Vagina (tissue), 2 donors: ENCODE measurements around the gene KCNK3. TPM values are rescaled to one million over a fixed set of nuclear protein-coding genes. Genes with fewer than 3 reads are reported as not detected.

Experiments used
- DNase-seq, 2 donors: peaks; one replicate each; pipeline ENCODE4 v3.0.0-alpha.2; 2017; ENCODE audit errors: extremely low spot score in 2 of 2
- H3K27ac ChIP-seq: fragments of 200-600 bp; sonication (generic); one replicate; pipeline ENCODE4 v1.5.1; 2019
- H3K27me3 ChIP-seq: fragments of 200-600 bp; sonication (generic); one replicate; pipeline ENCODE4 v1.5.1; 2019
- H3K36me3 ChIP-seq, 2 donors: fragments of 200-600 bp; sonication (generic); one replicate each; pipeline ENCODE4 v1.5.1; 2017 to 2019
- H3K4me1 ChIP-seq: fragments of 200-600 bp; sonication (generic); one replicate; pipeline ENCODE4 v1.5.1; 2019
- H3K4me3 ChIP-seq, 2 donors: fragments of 200-600 bp; sonication (generic); 1 replicate in 1 of 2; 2 replicates in 1 of 2; pipeline ENCODE4 v1.5.1; 2016 to 2019
- H3K9me3 ChIP-seq: fragments of 200-600 bp; sonication (generic); one replicate; pipeline ENCODE4 v1.5.1; 2019
- CTCF ChIP-seq, 3 experiments: fragments of 450-650 bp in 2 of 3; fragments of 200-600 bp in 1 of 3; sonication (generic) in 1 of 3; IDR thresholded peaks; one replicate each; pipeline ENCODE4 v1.5.1; 2017 to 2019; ENCODE audit warnings: antibody characterized with exemption in 3 of 3, mild to moderate bottlenecking in 2 of 3, moderate library complexity in 2 of 3
- POLR2A ChIP-seq, 2 donors: fragments of 450-650 bp; IDR thresholded peaks; one replicate each; pipeline ENCODE4 v1.6.1; 2017; ENCODE audit warnings: antibody characterized with exemption in 2 of 2, mild to moderate bottlenecking in 2 of 2, moderate library complexity in 2 of 2
- POLR2AphosphoS5 ChIP-seq, 2 donors: sonication (generic); formaldehyde crosslinking; IDR thresholded peaks; one replicate each; pipeline ENCODE4 v1.9.0; 2017; ENCODE audit warnings: antibody characterized with exemption in 2 of 2, mild to moderate bottlenecking in 2 of 2, low read depth in 1 of 2; ENCODE audit not compliant: insufficient read depth in 1 of 2
- intact Hi-C: fragments of 100-400 bp; cut with DNase I; formaldehyde crosslinking; loops from one replicate; pipeline ENCODE4 v1.15.1; 2023
- total RNA-seq: library from RNA; depleted of rRNA; stranded (reverse); fragments of >200 nt; gene quantifications from one replicate; pipeline ENCODE4 v1.2.3, GENCODE V29; 2016

The KCNK3 gene
- total RNA-seq, 1 donor from 2014 or later: 10.6 TPM

- DNase-seq: no peak
- no peak overlapping the region for H3K4me3 ChIP-seq
- no peaks in the 10 kb centered on the region for H3K36me3 ChIP-seq
- H3K27ac ChIP-seq: no peak overlapping the region
- no peaks in the 10 kb centered on the region for H3K4me1 ChIP-seq
- H3K27me3 ChIP-seq: no peaks in the 10 kb centered on the region
- TF ChIP-seq POLR2A (IDR thresholded peaks at IDR 0.05) (no peak), POLR2AphosphoS5 (IDR thresholded peaks at IDR 0.05; ENCODE audit: insufficient read depth in 1 of 2, low read depth in 1 of 2) (no peak), CTCF (IDR thresholded peaks at IDR 0.05) (no peak)
- no peaks in the 10 kb centered on the region for H3K9me3 ChIP-seq
- intact Hi-C loops: no loop called here
These were observed 36.8 kb downstream of the KCNK3 start for GRCh38 chr2:26729311-26729710.

GRCh38 chr2:26730549-26731344 is 38.2 kb downstream of the KCNK3 start:
- intact Hi-C loops: no loop called here

GRCh38 chr2:26731714-26732113 is 39.2 kb downstream of the KCNK3 start:
- H3K27ac ChIP-seq: no peak overlapping the region
- intact Hi-C loops: no loop called here
- TF ChIP-seq POLR2A (IDR thresholded peaks at IDR 0.05) (no peak), CTCF (IDR thresholded peaks at IDR 0.05) (no peak), POLR2AphosphoS5 (IDR thresholded peaks at IDR 0.05; ENCODE audit: insufficient read depth in 1 of 2, low read depth in 1 of 2) (no peak)

More at GRCh38 chr2:26730549-26731344, 38.2 kb downstream of the KCNK3 start:
- Histone ChIP-seq H3K36me3 (no peaks in the 10 kb centered on the region), H3K4me1 (no peaks in the 10 kb centered on the region), H3K27ac (no peak overlapping the region), H3K27me3 (no peaks in the 10 kb centered on the region), H3K4me3 (no peak overlapping the region), H3K9me3 (no peaks in the 10 kb centered on the region)
- TF ChIP-seq CTCF (IDR thresholded peaks at IDR 0.05): no peak
- no peak for TF ChIP-seq POLR2AphosphoS5 (IDR thresholded peaks at IDR 0.05; ENCODE audit: insufficient read depth in 1 of 2, low read depth in 1 of 2)
- no peak for TF ChIP-seq POLR2A (IDR thresholded peaks at IDR 0.05)
- no peak for DNase-seq

GRCh38 chr2:26732446-26732845 is 39.9 kb downstream of the KCNK3 start:
- Histone ChIP-seq H3K4me3 (no peak overlapping the region), H3K27me3 (no peaks in the 10 kb centered on the region), H3K9me3 (no peaks in the 10 kb centered on the region), H3K36me3 (no peaks in the 10 kb centered on the region), H3K27ac (no peak overlapping the region), H3K4me1 (no peaks in the 10 kb centered on the region)
- intact Hi-C loops: no loop called here
- TF ChIP-seq POLR2AphosphoS5 (IDR thresholded peaks at IDR 0.05; ENCODE audit: insufficient read depth in 1 of 2, low read depth in 1 of 2): no peak
- TF ChIP-seq POLR2A (IDR thresholded peaks at IDR 0.05): no peak
- no peak for TF ChIP-seq CTCF (IDR thresholded peaks at IDR 0.05)
- no peak for DNase-seq

More at GRCh38 chr2:26731714-26732113, 39.2 kb downstream of the KCNK3 start:
- DNase-seq: no peak
- Histone ChIP-seq H3K27me3 (no peaks in the 10 kb centered on the region), H3K4me1 (no peaks in the 10 kb centered on the region), H3K9me3 (no peaks in the 10 kb centered on the region), H3K4me3 (no peak overlapping the region), H3K36me3 (no peaks in the 10 kb centered on the region)

- Histone ChIP-seq H3K4me1 (no peaks in the 10 kb centered on the region), H3K27me3 (no peaks in the 10 kb centered on the region), H3K4me3 (no peak overlapping the region), H3K9me3 (no peaks in the 10 kb centered on the region), H3K36me3 (no peaks in the 10 kb centered on the region), H3K27ac (no peak overlapping the region)
- TF ChIP-seq POLR2A (IDR thresholded peaks at IDR 0.05) (no peak), POLR2AphosphoS5 (IDR thresholded peaks at IDR 0.05; ENCODE audit: insufficient read depth in 1 of 2, low read depth in 1 of 2) (no peak), CTCF (IDR thresholded peaks at IDR 0.05) (no peak)
- intact Hi-C loops: no loop called here
- DNase-seq: no peak
These were observed 40.9 kb downstream of the KCNK3 start for GRCh38 chr2:26733413-26733812.
